ENCODE measurements around the gene PPP3CA.

DNA sequence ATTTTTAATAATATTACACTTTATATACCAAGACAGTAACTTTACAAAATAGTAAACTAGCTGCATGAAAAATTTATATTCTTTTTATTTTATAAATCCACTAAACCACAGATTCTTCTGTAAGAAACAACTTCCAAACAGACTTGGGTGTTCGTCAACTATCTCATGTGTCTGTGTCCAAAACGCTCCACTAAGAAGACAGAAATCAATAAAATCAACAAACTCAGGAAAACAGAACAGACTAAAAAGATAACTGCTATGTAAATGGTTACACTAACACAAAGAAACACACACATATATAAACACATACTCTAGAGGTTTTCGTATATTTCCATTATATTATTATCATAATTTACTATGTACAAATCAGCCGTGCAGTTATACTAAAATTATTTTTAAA is 158.4 kb downstream of the PPP3CA start:
- TF ChIP-seq CTCF (IDR thresholded peaks at IDR 0.05) (no peak), POLR2A (IDR thresholded peaks at IDR 0.05) (no peak)

Measured in Peyer's patch (tissue), 4 donors.